Ishikawa (cell line): ENCODE data around the gene DUSP15.

Experiments used
- CEBPB ChIP-seq: IDR thresholded peaks from 2 replicates; pipeline ENCODE4 v1.6.1; 2012
- CREB1 ChIP-seq: IDR thresholded peaks from 2 replicates; pipeline ENCODE4 v1.6.1; 2012; ENCODE audit warnings: low read depth
- EGR1 ChIP-seq: IDR thresholded peaks from 2 replicates; pipeline ENCODE4 v1.6.1; 2012
- EP300 ChIP-seq: IDR thresholded peaks from 2 replicates; pipeline ENCODE4 v1.6.1; 2012; ENCODE audit warnings: borderline replicate concordance
- FOXM1 ChIP-seq: IDR thresholded peaks from 2 replicates; pipeline ENCODE4 v1.6.1; 2012; ENCODE audit warnings: low read depth, borderline replicate concordance
- MAX ChIP-seq: IDR thresholded peaks from 2 replicates; pipeline ENCODE4 v1.6.1; 2012
- NFIC ChIP-seq: IDR thresholded peaks from 2 replicates; pipeline ENCODE4 v1.6.1; 2012
- RAD21 ChIP-seq: IDR thresholded peaks from 2 replicates; pipeline ENCODE4 v1.6.1; 2012; ENCODE audit warnings: low read depth
- REST ChIP-seq: IDR thresholded peaks from 2 replicates; pipeline ENCODE4 v1.6.1; 2012; ENCODE audit warnings: low read depth, mild to moderate bottlenecking
- TAF1 ChIP-seq: IDR thresholded peaks from 2 replicates; pipeline ENCODE4 v1.6.1; 2012; ENCODE audit warnings: low read depth, mild to moderate bottlenecking
- TCF12 ChIP-seq: IDR thresholded peaks from 2 replicates; pipeline ENCODE4 v1.6.1; 2012; ENCODE audit warnings: low read depth
- TEAD4 ChIP-seq: IDR thresholded peaks from 2 replicates; pipeline ENCODE4 v1.6.1; 2012
- USF1 ChIP-seq: IDR thresholded peaks from 2 replicates; pipeline ENCODE4 v1.6.1; 2012
- YY1 ChIP-seq: IDR thresholded peaks from 2 replicates; pipeline ENCODE4 v1.6.1; 2012; ENCODE audit warnings: low read depth
- ZBTB7A ChIP-seq: IDR thresholded peaks from 2 replicates; pipeline ENCODE4 v1.6.1; 2012; ENCODE audit warnings: low read depth

DUSP15 gene

GRCh38 chr20:31896049-31896448 is 25.7 kb upstream of the DUSP15 start:
- no peak for TF ChIP-seq TAF1
- TF ChIP-seq ZBTB7A, result no peak
- TF ChIP-seq CREB1, result no peak
- TF ChIP-seq EGR1, result no peak
- TF ChIP-seq REST, result no peak
- TF ChIP-seq TEAD4, result no peak
- no peak for TF ChIP-seq RAD21
- no peak for TF ChIP-seq CEBPB
- no peak for TF ChIP-seq YY1
- TF ChIP-seq NFIC, result no peak
- no peak for TF ChIP-seq USF1
- TF ChIP-seq TCF12, result no peak
- TF ChIP-seq FOXM1, result no peak

GRCh38 chr20:31894980-31895675 is 24.8 kb upstream of the DUSP15 start:
- TF ChIP-seq CREB1 (peak; percentile 80), ZBTB7A (no peak)

GRCh38 chr20:31890646-31891045 is 20.3 kb upstream of the DUSP15 start:
- TF ChIP-seq EP300 (no peak), CREB1 (no peak), MAX (no peak), FOXM1 (no peak), REST (no peak), RAD21 (no peak), CEBPB (no peak), TCF12 (no peak), NFIC (no peak), USF1 (no peak), EGR1 (no peak), TEAD4 (no peak), ZBTB7A (no peak)

- TF ChIP-seq TEAD4 (no peak), CEBPB (no peak), FOXM1 (no peak), MAX (no peak), CREB1 (no peak), EGR1 (no peak), REST (no peak)
Observed at GRCh38 chr20:31883829-31884228, 13.5 kb upstream of the DUSP15 start.

GRCh38 chr20:31881945-31882344 is 11.6 kb upstream of the DUSP15 start:
- TF ChIP-seq NFIC (no peak), EGR1 (no peak), TAF1 (no peak), FOXM1 (no peak), YY1 (no peak), USF1 (no peak), EP300 (no peak), CEBPB (no peak), TEAD4 (no peak), ZBTB7A (no peak), CREB1 (no peak), RAD21 (no peak), TCF12 (no peak), REST (no peak), MAX (no peak)
